Esophagus muscularis mucosa (tissue), 4 donors: ENCODE measurements around the gene FOXP2.

Experiments used
- CTCF ChIP-seq, 3 experiments: fragments of 200-600 bp in 2 of 3; fragments of 450-650 bp in 1 of 3; sonication (generic) in 2 of 3; IDR thresholded peaks; one replicate each; pipeline ENCODE4 v1.5.1; 2017 to 2019; ENCODE audit warnings: antibody characterized with exemption in 3 of 3, mild to moderate bottlenecking in 2 of 3, moderate library complexity in 1 of 3
- EP300 ChIP-seq: sonication (generic); formaldehyde crosslinking; IDR thresholded peaks from one replicate; pipeline ENCODE4 v1.6.1; 2017; ENCODE audit warnings: antibody characterized with exemption
- POLR2A ChIP-seq: fragments of 450-650 bp; IDR thresholded peaks from one replicate; pipeline ENCODE4 v1.6.1; 2017; ENCODE audit warnings: antibody characterized with exemption, moderate library complexity, mild to moderate bottlenecking, low read depth
- POLR2AphosphoS5 ChIP-seq, 2 donors: sonication (generic); formaldehyde crosslinking; IDR thresholded peaks; one replicate each; pipeline ENCODE4 v1.6.1; 2017; ENCODE audit warnings: antibody characterized with exemption in 2 of 2

GRCh38 chr7:114569220-114569619 is 154.6 kb downstream of the FOXP2 start:
- TF ChIP-seq CTCF (IDR thresholded peaks at IDR 0.05): no peak
- TF ChIP-seq POLR2A: no peak
- TF ChIP-seq POLR2AphosphoS5 (IDR thresholded peaks at IDR 0.05): no peak
- TF ChIP-seq EP300: no peak
